Muscle of arm (tissue), 12 donors: ENCODE measurements around the gene WWP2. TPM values are rescaled to one million over a fixed set of nuclear protein-coding genes. Genes with fewer than 3 reads are reported as not detected.

Experiments
- DNase-seq: peaks from one replicate; pipeline ENCODE4 v3.0.0-alpha.2; 2013
- polyA plus RNA-seq, 12 donors: library from polyadenylated mRNA; unstranded; fragments of 120-200 nt; gene quantifications; one replicate each; pipeline ENCODE4 v1.2.1, GENCODE V29; 2013; ENCODE audit not compliant: insufficient read length in 12 of 12

The WWP2 gene
- polyA plus RNA-seq, 12 donors: 15.0 to 24.2 (median 15.9) TPM; not detected in 1

DNA sequence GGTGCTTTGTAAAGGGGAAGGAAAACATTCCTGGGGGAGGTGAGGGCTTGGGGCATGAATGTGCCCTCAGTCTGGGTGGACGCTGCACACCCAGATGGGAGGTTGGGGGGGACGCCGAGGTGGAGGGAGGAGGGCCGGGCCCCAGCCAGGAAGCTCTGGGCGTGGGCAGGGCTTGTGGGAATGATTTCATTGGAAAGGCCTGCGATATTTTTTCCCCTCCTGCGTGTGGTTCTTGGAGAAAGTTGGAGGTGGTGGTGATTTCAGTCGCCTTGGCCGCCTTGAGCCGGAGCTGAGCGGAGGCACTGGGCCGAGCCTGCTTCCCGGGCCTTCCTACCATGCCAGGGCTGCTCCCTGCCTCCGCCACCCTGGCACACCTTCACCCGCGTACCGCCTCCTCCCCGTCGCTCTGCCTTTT is 162.7 kb downstream of the WWP2 start:
- peak; percentile 74 for DNase-seq

DNA sequence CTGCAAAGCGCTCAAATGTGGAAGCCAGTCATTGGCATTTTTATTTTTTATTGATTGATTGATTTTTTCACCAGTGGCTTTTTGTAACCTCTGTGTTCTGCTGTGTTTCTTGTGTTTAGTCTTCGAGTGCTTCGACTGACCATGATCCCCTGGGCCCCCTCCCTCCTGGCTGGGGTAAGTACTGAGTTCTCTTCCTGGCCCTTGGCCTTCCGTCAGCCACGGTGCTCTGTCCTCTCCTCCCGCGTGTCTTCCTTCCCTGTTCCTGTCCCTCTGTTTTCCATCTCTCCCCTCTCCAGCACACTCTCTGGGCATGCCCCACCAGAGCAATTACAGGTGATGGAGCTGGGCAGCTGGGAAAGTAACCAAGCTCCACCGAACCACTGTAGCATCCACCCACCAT is 163.2 kb downstream of the WWP2 start:
- DNase-seq: no peak

DNA sequence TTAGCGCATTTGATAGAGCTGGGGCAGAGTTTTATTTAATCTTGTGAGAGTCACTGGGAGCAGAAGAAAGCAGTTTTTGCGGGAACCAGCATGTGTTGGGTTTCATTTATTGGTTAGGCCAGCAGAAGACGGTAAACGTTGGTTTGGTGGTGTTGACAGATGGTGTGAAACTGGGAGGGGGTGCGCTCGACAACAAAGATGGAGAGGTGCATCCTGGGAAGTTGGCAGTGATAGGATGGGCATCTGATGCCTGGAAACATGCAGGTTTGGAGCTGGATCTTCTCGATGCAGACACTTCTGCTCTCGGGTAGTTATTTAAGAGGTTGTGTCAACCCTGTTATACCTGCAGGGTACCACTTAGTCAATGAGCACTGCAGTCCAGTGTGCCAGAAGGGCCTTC is 164.1 kb downstream of the WWP2 start:
- no peak for DNase-seq

DNA sequence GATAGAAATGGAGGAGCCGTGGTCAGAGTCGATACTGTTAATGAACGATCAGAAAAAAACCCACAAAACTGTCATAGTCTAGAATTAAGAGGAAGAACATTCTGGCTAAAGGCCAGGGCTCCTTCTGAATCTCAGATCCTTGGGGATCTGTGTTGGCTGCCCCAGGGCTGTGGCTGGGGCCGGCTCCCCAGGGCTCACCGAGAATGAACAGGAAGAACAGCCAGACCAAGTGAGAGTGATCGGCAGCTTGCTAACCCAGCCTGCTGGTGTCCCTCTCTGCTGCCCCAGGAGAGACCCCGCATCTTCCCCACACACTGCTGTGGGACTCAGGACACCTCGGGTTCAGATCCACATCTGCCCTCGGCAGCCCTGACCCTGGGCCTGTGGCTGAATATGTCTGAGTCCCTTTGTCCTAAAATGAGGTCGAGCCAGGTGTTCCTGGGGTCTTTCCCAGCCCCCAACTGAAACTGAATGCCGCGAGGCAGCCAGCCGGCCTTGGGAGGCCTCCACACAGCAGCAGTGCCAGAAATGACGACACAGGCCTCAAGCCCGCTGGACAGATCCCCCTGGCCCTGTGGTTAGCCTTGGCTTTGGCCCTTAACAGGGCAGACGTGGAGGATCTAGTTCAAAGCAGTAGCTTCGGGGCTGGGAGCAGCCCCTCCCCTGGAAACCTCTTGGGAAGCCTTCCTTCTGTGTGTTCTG is 165.1 kb downstream of the WWP2 start:
- DNase-seq: peak; percentile 67

DNA sequence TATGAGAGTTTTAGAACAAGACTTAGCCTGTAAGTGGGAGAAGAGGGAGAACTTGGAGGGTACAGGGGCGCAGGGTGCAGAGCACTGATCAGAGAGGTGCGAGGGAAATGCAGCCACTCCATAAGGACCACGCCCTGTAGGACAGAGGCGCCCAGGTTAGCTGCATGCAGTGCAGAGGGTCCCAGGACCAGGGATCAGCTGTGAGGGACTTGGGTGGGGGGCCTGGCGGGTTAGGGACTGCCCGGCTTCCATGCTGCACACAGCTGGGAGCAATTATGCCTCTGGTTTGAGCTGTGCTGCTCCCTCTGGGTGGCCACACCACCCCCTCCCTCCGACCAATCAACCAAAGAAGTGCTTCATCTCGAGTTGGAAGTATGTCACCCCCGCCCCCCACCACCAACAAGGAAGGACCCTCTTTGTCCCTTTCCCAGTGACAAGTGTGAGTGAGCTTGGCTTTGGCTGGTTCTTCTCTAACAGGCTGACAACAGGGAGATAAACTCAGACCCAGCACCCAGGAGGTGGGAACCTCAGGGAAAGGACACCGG is 166.8 kb downstream of the WWP2 start:
- DNase-seq: no peak

DNA sequence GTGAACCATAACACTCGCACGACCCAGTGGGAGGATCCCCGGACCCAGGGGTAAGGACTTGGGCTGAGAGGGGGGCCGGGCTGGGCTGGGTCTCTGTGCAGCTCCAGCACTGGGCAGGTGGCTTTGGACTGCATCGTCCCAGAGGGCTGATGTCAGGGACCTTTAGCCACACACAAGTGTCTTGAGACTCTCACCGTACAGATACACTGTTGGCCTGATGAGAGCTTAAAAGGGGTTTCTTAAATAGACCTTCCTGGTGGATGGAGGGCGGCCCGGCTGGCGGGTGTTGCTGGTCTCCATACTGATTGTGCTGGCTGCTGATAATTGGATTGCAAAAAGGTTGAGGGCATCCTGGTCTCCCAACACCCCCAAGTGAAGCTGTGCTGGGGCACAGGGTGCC is 167.3 kb downstream of the WWP2 start:
- DNase-seq: no peak

DNA sequence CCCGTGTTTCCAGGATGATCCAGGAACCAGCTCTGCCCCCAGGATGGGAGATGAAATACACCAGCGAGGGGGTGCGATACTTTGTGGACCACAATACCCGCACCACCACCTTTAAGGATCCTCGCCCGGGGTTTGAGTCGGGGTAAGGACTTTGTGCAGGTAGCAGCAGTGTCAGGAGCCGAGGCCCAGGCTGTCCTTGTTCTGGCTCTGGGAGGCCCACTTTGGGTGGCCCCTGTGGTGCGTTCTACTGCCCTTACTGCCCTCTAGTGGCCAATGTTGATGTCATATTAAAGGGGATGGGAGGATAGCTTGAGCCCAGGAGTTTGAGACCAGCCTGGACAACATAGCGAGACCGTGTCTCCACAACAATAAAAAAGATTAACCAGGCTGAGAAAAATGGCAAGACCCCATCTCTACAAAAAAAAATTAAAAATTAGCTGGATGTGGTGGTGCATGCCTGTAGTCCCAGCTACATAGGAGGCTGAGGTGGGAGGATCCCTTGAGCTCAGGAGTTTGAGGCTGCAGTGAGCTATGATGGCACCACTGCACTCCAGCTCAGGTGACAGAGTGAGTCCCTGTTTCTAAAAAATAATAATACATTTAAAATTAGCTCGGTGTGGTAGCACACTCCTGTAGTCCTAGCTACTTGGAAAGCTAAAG is 168.1 kb downstream of the WWP2 start:
- DNase-seq: peak; percentile 72

DNA sequence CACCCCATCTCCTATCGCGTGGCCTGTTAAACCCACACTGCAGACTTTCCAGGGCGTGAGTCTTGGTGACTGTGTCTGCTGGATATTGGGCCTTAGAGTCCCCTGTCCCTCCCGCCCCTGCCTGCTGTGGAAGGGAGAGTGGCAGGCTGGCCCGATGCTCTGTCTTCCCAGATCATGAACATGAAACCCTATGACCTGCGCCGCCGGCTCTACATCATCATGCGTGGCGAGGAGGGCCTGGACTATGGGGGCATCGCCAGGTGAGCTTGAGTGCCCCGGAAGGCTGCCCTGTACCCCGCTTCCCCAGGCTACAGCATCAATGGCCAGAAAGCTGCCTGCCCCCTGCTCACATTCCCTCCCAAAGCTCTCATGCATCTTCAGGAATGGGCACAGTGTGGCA is 169.5 kb downstream of the WWP2 start:
- DNase-seq: no peak

DNA sequence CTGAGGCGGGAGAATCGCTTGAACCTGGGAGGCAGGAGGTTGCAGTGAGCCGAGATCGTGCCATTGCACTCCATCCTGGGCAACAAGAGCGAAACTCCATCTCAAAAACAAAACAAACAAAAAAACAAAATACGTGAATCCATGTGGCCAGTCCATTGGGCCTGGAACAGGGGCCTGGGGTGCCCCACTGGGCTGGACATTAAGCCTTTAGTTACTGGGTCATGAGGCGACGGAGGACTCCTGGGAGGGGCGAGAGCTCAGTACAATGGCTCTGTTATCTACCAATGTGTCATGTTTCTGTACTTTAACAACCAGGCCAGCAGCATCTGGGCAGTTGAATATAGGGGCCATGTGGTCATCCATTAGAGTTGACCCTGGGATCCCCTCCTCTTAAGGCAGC is 170.1 kb downstream of the WWP2 start:
- no peak for DNase-seq

DNA sequence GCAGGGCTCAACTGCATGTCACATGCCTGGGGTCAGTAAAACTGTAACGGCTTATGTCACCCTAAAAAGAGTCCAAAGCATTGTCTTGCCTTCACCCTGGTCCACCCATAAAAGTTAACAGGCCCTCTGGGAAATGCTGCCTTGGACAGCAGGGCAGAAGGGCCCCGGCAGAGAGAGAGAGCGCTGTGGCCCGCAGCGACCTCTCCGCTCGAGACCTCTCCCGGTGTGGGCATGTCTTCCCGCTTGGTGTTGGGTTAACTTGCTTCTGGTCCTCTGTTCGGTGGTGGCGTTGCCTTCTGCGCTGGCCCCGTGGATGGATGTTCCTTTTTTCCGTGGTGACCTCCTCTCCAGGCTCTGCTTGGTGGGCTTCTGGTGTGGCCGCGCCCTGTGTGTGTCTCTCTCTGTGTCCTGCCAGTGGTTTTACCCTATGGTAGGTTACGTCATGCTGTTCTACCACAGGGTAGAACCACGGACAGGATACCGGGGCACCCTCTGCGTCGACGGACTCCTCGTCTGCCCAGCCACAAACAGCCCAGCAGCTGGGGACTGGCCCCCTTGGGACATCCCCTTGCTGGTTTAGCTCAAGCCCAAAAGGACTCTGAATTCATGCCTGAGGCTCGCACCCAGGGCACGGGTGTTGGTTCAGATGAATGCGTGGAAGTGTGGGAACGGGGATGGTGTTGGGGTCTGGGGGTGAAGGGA is 170.7 kb downstream of the WWP2 start:
- no peak for DNase-seq

DNA sequence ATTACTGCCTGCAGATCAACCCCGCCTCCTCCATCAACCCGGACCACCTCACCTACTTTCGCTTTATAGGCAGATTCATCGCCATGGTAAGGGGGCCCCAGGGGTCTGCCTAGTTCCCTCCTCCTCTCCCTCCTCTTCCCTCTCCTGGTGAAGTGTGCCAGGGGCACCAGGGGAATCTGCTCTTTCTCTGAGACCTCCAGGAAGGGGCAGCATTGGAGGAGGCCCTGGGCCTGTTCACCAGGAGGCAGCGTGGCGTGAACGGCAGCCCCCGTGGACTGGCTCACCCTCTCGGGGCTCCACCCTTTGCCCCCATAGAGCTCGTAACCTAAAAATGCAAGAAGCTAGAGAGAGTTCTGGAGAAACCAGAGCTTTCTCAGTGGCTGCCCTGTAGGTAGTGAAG is 171.9 kb downstream of the WWP2 start:
- DNase-seq: no peak

DNA sequence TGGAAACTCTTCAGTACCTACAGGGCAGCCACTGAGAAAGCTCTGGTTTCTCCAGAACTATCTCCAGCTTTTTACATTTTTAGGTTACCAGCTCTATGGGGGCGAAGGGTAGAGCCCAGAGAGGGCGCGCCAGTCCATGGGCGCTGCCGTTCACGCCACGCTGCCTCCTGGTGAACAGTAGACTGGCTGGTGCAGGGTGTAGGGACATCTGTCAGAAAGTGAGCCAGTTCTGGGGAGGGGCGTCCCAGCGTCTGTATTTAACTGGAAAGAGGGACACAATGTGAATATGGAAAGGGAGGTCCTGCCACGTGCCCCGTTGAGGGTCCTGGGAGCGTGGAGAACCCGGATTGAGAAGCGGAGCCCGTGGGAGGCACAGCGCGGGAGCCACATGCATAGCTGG is 172.6 kb downstream of the WWP2 start:
- no peak for DNase-seq

DNA sequence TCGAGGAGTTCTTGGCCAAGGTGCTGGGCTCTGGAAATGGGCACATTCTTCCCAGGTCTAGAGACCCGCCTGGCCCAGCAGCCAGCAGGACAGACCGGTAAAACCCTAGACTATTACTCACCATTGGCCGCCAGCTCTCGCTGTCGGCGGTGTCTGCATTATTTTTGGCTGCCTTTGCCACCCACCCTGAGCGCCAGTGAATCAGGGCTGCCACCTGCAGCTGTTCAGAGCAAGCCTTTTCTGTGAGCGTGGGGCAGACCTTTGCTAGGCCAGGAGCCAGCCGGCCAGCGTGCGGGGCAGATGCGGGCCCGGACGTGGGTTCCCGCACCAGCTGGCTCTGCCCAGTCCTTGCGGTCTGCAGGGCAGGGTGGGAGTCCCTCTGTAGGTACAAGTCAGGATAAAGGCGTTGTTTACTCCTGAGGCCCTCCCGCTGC is 173.2 kb downstream of the WWP2 start:
- no peak for DNase-seq

DNA sequence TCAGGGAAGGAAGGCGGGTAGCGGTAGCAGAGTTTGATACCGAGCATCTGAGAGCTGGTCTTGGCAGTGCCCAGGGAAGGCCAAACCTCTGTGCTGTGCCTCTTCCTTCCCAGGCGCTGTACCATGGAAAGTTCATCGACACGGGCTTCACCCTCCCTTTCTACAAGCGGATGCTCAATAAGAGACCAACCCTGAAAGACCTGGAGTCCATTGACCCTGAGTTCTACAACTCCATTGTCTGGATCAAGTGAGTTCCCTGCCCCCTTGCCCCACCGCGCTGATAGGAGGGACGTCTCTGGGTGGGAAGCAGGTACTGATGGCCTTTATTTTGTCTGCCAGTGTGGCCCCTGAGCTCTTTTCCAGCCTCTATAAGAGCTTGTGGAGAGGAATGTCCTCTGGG is 173.6 kb downstream of the WWP2 start:
- no peak for DNase-seq

DNA sequence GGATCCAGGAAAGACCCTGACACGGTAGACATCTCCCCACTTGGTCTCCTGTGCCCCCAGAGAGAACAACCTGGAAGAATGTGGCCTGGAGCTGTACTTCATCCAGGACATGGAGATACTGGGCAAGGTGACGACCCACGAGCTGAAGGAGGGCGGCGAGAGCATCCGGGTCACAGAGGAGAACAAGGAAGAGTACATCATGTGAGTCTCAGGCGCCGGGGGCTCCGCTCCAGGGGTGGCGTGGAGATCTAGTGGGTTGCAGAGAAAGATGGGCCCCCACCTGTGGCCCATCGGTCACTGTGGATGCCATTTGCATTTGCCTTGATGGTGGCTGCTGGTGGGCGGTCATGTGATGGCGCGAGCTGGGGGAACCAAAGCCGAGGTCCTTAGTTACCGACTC is 174.1 kb downstream of the WWP2 start:
- DNase-seq: no peak

DNA sequence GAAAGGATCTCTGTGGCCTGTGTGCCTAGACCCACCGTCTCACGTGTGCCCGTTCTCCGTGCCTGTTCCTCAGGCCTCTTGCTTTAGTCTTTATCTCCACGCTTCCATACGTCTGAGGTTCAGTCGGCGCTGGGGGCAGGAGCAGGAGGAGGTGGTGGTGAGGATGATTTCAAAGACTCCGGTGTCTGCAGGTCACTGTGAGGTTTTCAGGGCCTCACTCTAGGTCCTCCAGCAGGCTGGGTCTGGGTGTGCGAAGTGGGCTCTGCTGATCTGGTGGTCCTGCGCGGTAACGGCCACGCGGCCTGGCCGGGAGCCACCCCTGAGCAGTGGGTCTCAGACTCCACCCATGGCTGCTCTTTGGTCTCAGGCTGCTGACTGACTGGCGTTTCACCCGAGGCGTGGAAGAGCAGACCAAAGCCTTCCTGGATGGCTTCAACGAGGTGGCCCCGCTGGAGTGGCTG is 174.6 kb downstream of the WWP2 start:
- no peak for DNase-seq

DNA sequence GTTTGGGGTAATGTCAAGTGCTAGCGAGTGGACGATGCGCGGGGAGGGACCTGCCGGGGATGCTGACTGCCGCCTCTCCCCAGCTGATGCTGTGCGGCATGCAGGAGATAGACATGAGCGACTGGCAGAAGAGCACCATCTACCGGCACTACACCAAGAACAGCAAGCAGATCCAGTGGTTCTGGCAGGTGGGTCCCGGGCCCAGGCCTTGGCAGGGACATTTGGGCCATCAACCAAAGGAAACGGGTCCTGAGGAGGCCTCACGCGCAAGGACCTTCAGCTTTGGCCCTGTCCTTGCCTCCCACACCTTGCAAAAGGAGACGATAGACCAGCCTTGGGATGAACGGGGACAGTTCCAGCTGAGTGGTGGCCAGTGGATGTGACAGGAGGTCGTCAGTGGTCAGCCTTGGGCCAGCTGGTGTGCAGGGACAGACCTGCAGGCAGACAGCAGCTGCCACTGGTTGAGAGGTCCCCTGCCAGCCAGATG is 175.4 kb downstream of the WWP2 start:
- DNase-seq: no peak

DNA sequence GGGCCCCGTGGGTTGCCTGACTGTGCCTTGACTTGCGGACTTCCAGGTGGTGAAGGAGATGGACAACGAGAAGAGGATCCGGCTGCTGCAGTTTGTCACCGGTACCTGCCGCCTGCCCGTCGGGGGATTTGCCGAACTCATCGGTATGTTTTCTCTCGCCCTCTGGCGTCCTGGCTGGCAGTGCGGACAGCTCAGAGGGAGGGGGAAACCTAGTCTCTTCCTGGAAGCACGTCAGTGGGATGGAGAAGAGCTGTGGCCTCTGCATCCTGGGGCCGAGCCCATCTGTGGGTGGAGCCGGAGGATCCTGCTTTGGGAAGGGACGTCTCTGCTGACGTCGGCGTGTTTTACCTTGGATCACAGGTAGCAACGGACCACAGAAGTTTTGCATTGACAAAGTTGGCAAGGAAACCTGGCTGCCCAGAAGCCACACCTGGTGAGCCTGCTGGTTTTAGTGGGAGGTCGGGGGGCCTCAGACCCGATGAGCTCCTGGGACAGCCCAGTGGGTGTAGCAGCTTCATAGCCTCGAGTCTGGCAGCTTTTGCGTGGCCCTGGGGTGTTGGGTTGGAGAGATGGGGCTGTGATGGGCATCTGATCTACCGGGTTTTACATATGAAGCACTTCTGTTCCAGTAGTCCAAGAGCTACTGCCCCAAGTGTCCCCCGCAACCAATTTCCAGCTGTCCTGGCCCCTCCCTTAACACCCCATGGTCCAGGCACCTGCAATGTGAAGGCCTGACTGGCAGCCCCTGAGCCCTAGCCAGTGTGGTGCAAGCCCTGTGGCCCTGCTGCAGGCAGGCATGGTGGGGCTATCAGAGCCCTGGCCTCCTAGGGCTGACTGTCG is 177.1 kb downstream of the WWP2 start:
- no peak for DNase-seq

DNA sequence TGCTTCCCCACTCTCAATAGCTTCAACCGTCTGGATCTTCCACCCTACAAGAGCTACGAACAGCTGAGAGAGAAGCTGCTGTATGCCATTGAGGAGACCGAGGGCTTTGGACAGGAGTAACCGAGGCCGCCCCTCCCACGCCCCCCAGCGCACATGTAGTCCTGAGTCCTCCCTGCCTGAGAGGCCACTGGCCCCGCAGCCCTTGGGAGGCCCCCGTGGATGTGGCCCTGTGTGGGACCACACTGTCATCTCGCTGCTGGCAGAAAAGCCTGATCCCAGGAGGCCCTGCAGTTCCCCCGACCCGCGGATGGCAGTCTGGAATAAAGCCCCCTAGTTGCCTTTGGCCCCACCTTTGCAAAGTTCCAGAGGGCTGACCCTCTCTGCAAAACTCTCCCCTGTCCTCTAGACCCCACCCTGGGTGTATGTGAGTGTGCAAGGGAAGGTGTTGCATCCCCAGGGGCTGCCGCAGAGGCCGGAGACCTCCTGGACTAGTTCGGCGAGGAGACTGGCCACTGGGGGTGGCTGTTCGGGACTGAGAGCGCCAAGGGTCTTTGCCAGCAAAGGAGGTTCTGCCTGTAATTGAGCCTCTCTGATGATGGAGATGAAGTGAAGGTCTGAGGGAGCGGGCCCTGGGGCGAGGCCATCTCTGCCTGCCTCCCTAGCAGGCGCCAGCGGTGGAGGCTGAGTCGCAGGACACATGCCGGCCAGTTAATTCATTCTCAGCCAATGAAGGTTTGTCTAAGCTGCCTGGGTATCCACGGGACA is 177.9 kb downstream of the WWP2 start:
- no peak for DNase-seq

DNA sequence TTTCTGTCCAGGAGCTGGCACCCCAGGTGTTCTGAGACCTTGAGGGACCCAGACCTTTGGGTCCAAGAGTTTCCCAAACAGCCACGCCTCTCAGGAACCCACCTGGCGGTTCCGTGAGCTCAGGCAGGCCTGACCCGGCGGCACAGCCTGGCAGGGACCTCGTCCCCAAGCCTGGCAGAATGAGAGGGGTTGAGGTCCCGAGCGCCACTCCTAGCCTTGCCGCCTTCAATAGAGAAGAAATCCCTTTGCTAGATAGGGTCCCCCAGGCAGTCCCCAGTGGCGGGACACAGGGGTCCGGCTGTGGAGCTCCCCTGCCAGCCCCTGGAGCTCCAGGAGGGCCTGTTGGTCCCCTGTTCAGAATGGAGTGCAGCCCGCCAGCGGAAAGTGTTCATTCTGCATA is 178.5 kb downstream of the WWP2 start:
- DNase-seq: no peak
